PFSK-1 (cell line): ENCODE measurements around the gene HOXA5.

Source experiments
- POLR2AphosphoS5 ChIP-seq: IDR thresholded peaks from 2 replicates; pipeline ENCODE4 v1.6.1; 2012; ENCODE audit warnings: low read depth, mild to moderate bottlenecking, control low read depth, low read length, moderate library complexity
- TAF1 ChIP-seq: IDR thresholded peaks from 2 replicates; pipeline ENCODE4 v1.6.1; 2012; ENCODE audit warnings: low read length, control low read depth, borderline replicate concordance; ENCODE audit not compliant: insufficient read depth

DNA sequence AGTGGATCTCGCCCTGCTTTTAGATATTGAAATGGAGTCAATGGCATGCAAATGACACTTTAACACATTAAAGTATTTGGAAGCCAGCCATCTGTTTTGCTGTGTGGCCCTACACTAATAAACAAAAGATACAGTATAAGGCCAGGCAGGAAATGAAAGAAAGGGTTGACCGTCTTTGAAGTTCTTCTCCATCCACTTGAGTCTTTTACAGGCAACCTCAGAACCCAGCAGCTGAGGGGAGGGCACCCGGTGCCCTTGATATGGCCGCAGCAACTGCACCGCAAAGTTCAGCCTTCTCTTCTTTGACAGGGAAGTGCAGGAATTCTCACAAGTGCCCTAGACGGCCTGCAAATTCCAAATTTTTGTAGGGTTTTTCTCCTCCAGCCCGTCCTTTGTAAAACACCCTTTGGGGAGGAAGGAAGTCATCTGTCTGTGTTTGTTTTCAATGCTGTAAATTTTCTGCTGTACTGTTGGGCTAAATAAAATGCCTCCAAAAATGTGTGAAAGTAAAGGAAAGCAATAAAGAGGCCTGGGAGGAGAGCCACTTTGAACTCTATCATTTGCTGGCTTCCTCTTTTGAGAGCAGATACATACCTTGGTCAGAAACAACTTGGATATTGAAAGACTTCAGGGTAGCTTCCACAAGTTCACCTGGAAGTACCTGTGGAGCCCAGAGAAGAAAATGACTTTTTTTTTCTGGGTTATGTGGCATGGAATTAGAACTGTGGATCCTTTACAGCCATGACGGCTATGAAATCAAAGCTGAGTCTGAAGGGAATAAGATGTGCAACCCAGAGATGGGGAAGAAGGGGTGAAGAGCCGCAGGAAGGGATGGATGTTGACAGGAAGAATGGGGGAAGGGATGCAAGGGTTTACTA lies 51.3 kb downstream of the HOXA5 start:
- no peak for TF ChIP-seq POLR2AphosphoS5
- no peak for TF ChIP-seq TAF1
